HEK293 (cell line): Measurements from ENCODE around the gene CNTN4.

ENCODE experiments used
- CTCF ChIA-PET: fragments of 350-600 bp; formaldehyde crosslinking; extraction: SDS; loops from one replicate; lab custom pipeline; 2021; ENCODE audit warnings: antibody characterized with exemption; lab: Yijun Ruan, JAX
- POLR2A ChIA-PET: fragments of 300-600 bp; formaldehyde crosslinking; extraction: SDS; loops from one replicate; lab custom pipeline; 2020; ENCODE audit warnings: antibody characterized with exemption, inconsistent platforms; lab: Yijun Ruan, JAX
- H3K27ac ChIP-seq: fragments of 200-500 bp; sonication (Bioruptor generic); 2 replicates; pipeline ENCODE4 v1.5.1; 2014; ENCODE audit warnings: low read depth, low read length, control low read depth, inconsistent platforms; ENCODE audit errors: extremely low read depth
- H3K36me3 ChIP-seq, 2 experiments: fragments of 200-500 bp in 1 of 2; sonication (Bioruptor generic) in 1 of 2; 1 replicate in 1 of 2; 2 replicates in 1 of 2; pipeline ENCODE4 v1.5.1; 2014 to 2017; ENCODE audit warnings: inconsistent platforms in 2 of 2, low read length in 2 of 2; ENCODE audit not compliant: control insufficient read depth in 2 of 2, insufficient read depth in 1 of 2
- H3K4me1 ChIP-seq: fragments of 200-500 bp; sonication (Bioruptor generic); 2 replicates; pipeline ENCODE4 v1.5.1; 2014; ENCODE audit warnings: mild to moderate bottlenecking, low read length, inconsistent platforms; ENCODE audit not compliant: control insufficient read depth, insufficient read depth
- H3K4me3 ChIP-seq: 2 replicates; pipeline ENCODE4 v1.5.1; 2011; ENCODE audit warnings: low read depth, mild to moderate bottlenecking, control low read depth, low read length, moderate library complexity
- H3K9me3 ChIP-seq: fragments of 200-500 bp; sonication (Bioruptor generic); 2 replicates; pipeline ENCODE4 v1.5.1; 2014; ENCODE audit warnings: low read depth, low read length, inconsistent platforms; ENCODE audit not compliant: control insufficient read depth, insufficient read depth
- BCL6B ChIP-seq: fragments of 450-650 bp; formaldehyde crosslinking; IDR thresholded peaks from 2 replicates; pipeline ENCODE4 v1.5.1; 2017; ENCODE audit warnings: missing biosample characterization, missing genetic modification characterization
- GLI2 ChIP-seq: fragments of 450-650 bp; formaldehyde crosslinking; IDR thresholded peaks from 2 replicates; pipeline ENCODE4; 2017; ENCODE audit warnings: missing biosample characterization, missing genetic modification characterization, low read depth, borderline replicate concordance
- GLIS2 ChIP-seq: fragments of 450-650 bp; formaldehyde crosslinking; IDR thresholded peaks from 2 replicates; pipeline ENCODE4 v1.5.1; 2016; ENCODE audit warnings: missing biosample characterization, missing genetic modification characterization
- KLF10 ChIP-seq: fragments of 450-650 bp; IDR thresholded peaks from 2 replicates; pipeline ENCODE4 v1.5.1; 2018; ENCODE audit warnings: missing biosample characterization, mild to moderate bottlenecking, missing genetic modification characterization
- OSR2 ChIP-seq: fragments of 450-650 bp; formaldehyde crosslinking; IDR thresholded peaks from 2 replicates; pipeline ENCODE4 v1.5.1; 2016; ENCODE audit warnings: missing biosample characterization, missing genetic modification characterization
- PATZ1 ChIP-seq: fragments of 450-650 bp; formaldehyde crosslinking; IDR thresholded peaks from 2 replicates; pipeline ENCODE4 v1.5.1; 2016; ENCODE audit warnings: missing biosample characterization, missing genetic modification characterization
- PRDM1 ChIP-seq: fragments of 450-650 bp; formaldehyde crosslinking; IDR thresholded peaks from 2 replicates; pipeline ENCODE4; 2016; ENCODE audit warnings: missing biosample characterization, missing genetic modification characterization
- RBAK ChIP-seq: fragments of 450-650 bp; formaldehyde crosslinking; IDR thresholded peaks from 2 replicates; pipeline ENCODE4 v1.5.1; 2016; ENCODE audit warnings: missing biosample characterization, missing genetic modification characterization
- SCRT1 ChIP-seq: fragments of 450-650 bp; formaldehyde crosslinking; IDR thresholded peaks from 2 replicates; pipeline ENCODE4 v1.5.1; 2016; ENCODE audit warnings: missing biosample characterization, missing genetic modification characterization, borderline replicate concordance
- YY1 ChIP-seq: fragments of 450-650 bp; formaldehyde crosslinking; IDR thresholded peaks from 2 replicates; pipeline ENCODE4 v1.5.1; 2018; ENCODE audit warnings: missing biosample characterization, missing genetic modification characterization
- YY2 ChIP-seq: fragments of 450-650 bp; formaldehyde crosslinking; IDR thresholded peaks from 2 replicates; pipeline ENCODE4 v1.5.1; 2016; ENCODE audit warnings: missing biosample characterization, missing genetic modification characterization
- ZBTB6 ChIP-seq: fragments of 450-650 bp; formaldehyde crosslinking; IDR thresholded peaks from 2 replicates; pipeline ENCODE4 v1.5.1; 2017; ENCODE audit warnings: missing biosample characterization, missing genetic modification characterization
- ZFHX2 ChIP-seq: fragments of 450-650 bp; formaldehyde crosslinking; conservative IDR thresholded peaks from 2 replicates; pipeline ENCODE4 v1.5.1; 2016; ENCODE audit warnings: missing biosample characterization, missing genetic modification characterization
- ZNF16 ChIP-seq: fragments of 450-650 bp; formaldehyde crosslinking; IDR thresholded peaks from 2 replicates; pipeline ENCODE4 v1.5.1; 2016; ENCODE audit warnings: low read depth, missing biosample characterization, missing genetic modification characterization
- ZNF274 ChIP-seq, 2 experiments: fragments of 200-500 bp in 1 of 2; fragments of 450-650 bp in 1 of 2; sonication (Bioruptor generic) in 1 of 2; formaldehyde crosslinking in 1 of 2; IDR thresholded peaks; 2 replicates each; pipeline versions ENCODE4 v1.5.1 to v1.6.1; 2014 to 2016; ENCODE audit warnings: borderline replicate concordance in 1 of 2, inconsistent platforms in 1 of 2, low read length in 1 of 2, missing biosample characterization in 1 of 2, missing genetic modification characterization in 1 of 2
- ZNF292 ChIP-seq: fragments of 450-650 bp; formaldehyde crosslinking; IDR thresholded peaks from 2 replicates; pipeline ENCODE4 v1.5.1; 2016; ENCODE audit warnings: low read depth, missing biosample characterization, missing genetic modification characterization, borderline replicate concordance
- ZNF324 ChIP-seq: fragments of 450-650 bp; formaldehyde crosslinking; IDR thresholded peaks from 2 replicates; pipeline ENCODE4 v1.5.1; 2016; ENCODE audit warnings: missing biosample characterization, missing genetic modification characterization
- ZNF366 ChIP-seq: fragments of 450-650 bp; formaldehyde crosslinking; conservative IDR thresholded peaks from 2 replicates; pipeline ENCODE4 v1.5.1; 2016; ENCODE audit warnings: missing biosample characterization, missing genetic modification characterization
- ZNF473 ChIP-seq: fragments of 450-650 bp; formaldehyde crosslinking; IDR thresholded peaks from 2 replicates; pipeline ENCODE4 v1.5.1; 2017; ENCODE audit warnings: missing biosample characterization, missing genetic modification characterization
- ZNF48 ChIP-seq: fragments of 450-650 bp; formaldehyde crosslinking; IDR thresholded peaks from 2 replicates; pipeline ENCODE4 v1.5.1; 2016; ENCODE audit warnings: missing biosample characterization, missing genetic modification characterization
- ZNF549 ChIP-seq: fragments of 450-650 bp; IDR thresholded peaks from 2 replicates; pipeline ENCODE4 v1.5.1; 2018; ENCODE audit warnings: missing biosample characterization, missing genetic modification characterization, mild to moderate bottlenecking, inconsistent platforms, moderate library complexity
- ZNF610 ChIP-seq: fragments of 450-650 bp; formaldehyde crosslinking; IDR thresholded peaks from 2 replicates; pipeline ENCODE4 v1.5.1; 2016; ENCODE audit warnings: missing biosample characterization, missing genetic modification characterization, borderline replicate concordance
- ZNF830 ChIP-seq: fragments of 450-650 bp; IDR thresholded peaks from 2 replicates; pipeline ENCODE4 v1.5.0; 2018; ENCODE audit warnings: missing biosample characterization, missing genetic modification characterization, low read depth, mild to moderate bottlenecking, moderate library complexity

The CNTN4 gene

GRCh38 chr3:2603692-2604289 is 505.1 kb downstream of the CNTN4 start:
- ChIA-PET POLR2A (no interaction called here), CTCF (interaction anchor here (0.5 to 0.7 kb wide), 3 partner anchors 31 to 652 kb away, joined by 3 read pairs; no protein-coding TSS in a partner anchor)
- no peaks in the 10 kb centered on the region for H3K36me3 ChIP-seq
- H3K27ac ChIP-seq: no peak overlapping the region
- no peaks in the 10 kb centered on the region for H3K9me3 ChIP-seq
- no peaks in the 10 kb centered on the region for H3K4me1 ChIP-seq
- no peak overlapping the region for H3K4me3 ChIP-seq
- no peak for TF ChIP-seq ZNF366 (tag by site-specific recombination)
- no peak for TF ChIP-seq PATZ1
- no peak for TF ChIP-seq BCL6B (tag by site-specific recombination)

GRCh38 chr3:2614578-2614977 is 515.9 kb downstream of the CNTN4 start:
- no peaks in the 10 kb centered on the region for H3K9me3 ChIP-seq
- CTCF ChIA-PET: no interaction called here
- no peaks in the 10 kb centered on the region; a peak in 1 of 3 replicates for H3K36me3 ChIP-seq
- TF ChIP-seq PRDM1 (tag by site-specific recombination) (no peak), ZNF274 (IDR thresholded peaks at IDR 0.05; ENCODE audit: low read length) (no peak), ZNF274 (tag by site-specific recombination; IDR thresholded peaks at IDR 0.05; ENCODE audit: borderline replicate concordance) (no peak), ZNF48 (tag by site-specific recombination) (no peak), YY1 (tag by site-specific recombination) (no peak), ZFHX2 (tag by site-specific recombination) (no peak), YY2 (no peak), ZNF324 (tag by site-specific recombination) (no peak), OSR2 (tag by site-specific recombination) (no peak), GLI2 (tag by site-specific recombination) (no peak), ZNF830 (tag by site-specific recombination) (no peak)
- H3K4me3 ChIP-seq: no peak overlapping the region
- POLR2A ChIA-PET: no interaction called here
- no peaks in the 10 kb centered on the region for H3K4me1 ChIP-seq
- H3K27ac ChIP-seq: no peak overlapping the region

GRCh38 chr3:2615080-2615479 is 516.4 kb downstream of the CNTN4 start:
- Histone ChIP-seq H3K4me1 (no peaks in the 10 kb centered on the region), H3K36me3 (no peaks in the 10 kb centered on the region; a peak in 1 of 3 replicates), H3K9me3 (no peaks in the 10 kb centered on the region), H3K4me3 (no peak overlapping the region), H3K27ac (no peak overlapping the region)
- TF ChIP-seq ZBTB6 (tag by site-specific recombination): no peak
- TF ChIP-seq ZNF16: no peak
- TF ChIP-seq ZNF292 (tag by site-specific recombination): no peak
- TF ChIP-seq ZNF549 (tag by site-specific recombination): no peak
- no peak for TF ChIP-seq ZNF473 (tag by site-specific recombination)
- no peak for TF ChIP-seq KLF10 (tag by site-specific recombination)
- TF ChIP-seq RBAK (tag by site-specific recombination): no peak
- no peak for TF ChIP-seq SCRT1 (tag by site-specific recombination)
- no peak for TF ChIP-seq GLIS2 (tag by site-specific recombination)
- TF ChIP-seq ZNF610 (tag by site-specific recombination): no peak
- ChIA-PET POLR2A (no interaction called here), CTCF (no interaction called here)
